Breast epithelium (tissue), 4 donors: ENCODE data around the gene ZBTB12. TPM values are rescaled to one million over a fixed set of nuclear protein-coding genes. Genes with fewer than 3 reads are reported as not detected.
"Not testable (repeated sequence)": the region's sequence is repeated elsewhere in the genome, so short reads cannot be mapped to it uniquely, and the experiment has no call there.

Experiments used
- DNase-seq, 2 donors: peaks; one replicate each; pipeline ENCODE4 v3.0.0-alpha.2; 2019; ENCODE audit warnings: low spot score in 2 of 2
- H3K27ac ChIP-seq, 2 donors: fragments of 200-600 bp; sonication (generic) in 1 of 2; one replicate each; pipeline ENCODE4 v1.5.1; 2016 to 2019; ENCODE audit warnings: mild to moderate bottlenecking in 1 of 2
- H3K27me3 ChIP-seq, 2 donors: fragments of 200-600 bp; sonication (generic) in 1 of 2; one replicate each; pipeline versions ENCODE4 v1.5.1 to v1.6.0; 2017 to 2019; ENCODE audit warnings: control low read depth in 1 of 2, mild to moderate bottlenecking in 1 of 2
- H3K36me3 ChIP-seq: fragments of 200-600 bp; one replicate; pipeline ENCODE4 v1.5.1; 2019
- H3K4me1 ChIP-seq, 2 donors: fragments of 200-600 bp; sonication (generic); one replicate each; pipeline ENCODE4 v1.5.1; 2016 to 2019; ENCODE audit warnings: control low read depth in 1 of 2
- H3K4me3 ChIP-seq, 3 donors: fragments of 200-600 bp; sonication (generic); 1 replicate in 2 of 3; 2 replicates in 1 of 3; pipeline ENCODE4 v1.5.1; 2016 to 2019; ENCODE audit warnings: mild to moderate bottlenecking in 3 of 3, moderate library complexity in 2 of 3
- H3K9me3 ChIP-seq, 2 donors: fragments of 200-600 bp; sonication (generic) in 1 of 2; one replicate each; pipeline ENCODE4 v1.5.1; 2016 to 2019; ENCODE audit warnings: control low read depth in 1 of 2
- POLR2A ChIP-seq: fragments of 450-650 bp; IDR thresholded peaks from one replicate; pipeline ENCODE4 v1.6.1; 2016; ENCODE audit warnings: antibody characterized with exemption, mild to moderate bottlenecking, moderate library complexity
- POLR2AphosphoS5 ChIP-seq, 3 donors: sonication (generic); formaldehyde crosslinking; IDR thresholded peaks; one replicate each; pipeline ENCODE4 v1.6.1; 2017; ENCODE audit warnings: antibody characterized with exemption in 3 of 3
- intact Hi-C: fragments of 100-400 bp; cut with DNase I; formaldehyde crosslinking; loops from one replicate; pipeline ENCODE4 v1.15.1; 2023; ENCODE audit warnings: low total_unique reads
- total RNA-seq, 3 donors: library from RNA; depleted of rRNA; stranded (reverse); fragments of >200 nt; gene quantifications; one replicate each; pipeline ENCODE4 v1.1.0, GENCODE V29; 2016
- TF ChIP-seq, protein P1 (sequence below), 3 donors: fragments of 450-650 bp; IDR thresholded peaks; one replicate each; pipeline ENCODE4 v1.5.1; 2016 to 2017; ENCODE audit warnings: antibody characterized with exemption in 3 of 3, mild to moderate bottlenecking in 3 of 3, moderate library complexity in 3 of 3

The ZBTB12 gene
- total RNA-seq, 3 donors from 2014 or later = 0.64 to 3.3 (median 1.9) TPM

GRCh38 chr6:31858707-31859106 lies 43.2 kb downstream of the ZBTB12 start:
- no peak for DNase-seq
- TF ChIP-seq POLR2AphosphoS5 (IDR thresholded peaks at IDR 0.05) (no peak), POLR2A (no peak)
- TF ChIP-seq, protein P1, sequence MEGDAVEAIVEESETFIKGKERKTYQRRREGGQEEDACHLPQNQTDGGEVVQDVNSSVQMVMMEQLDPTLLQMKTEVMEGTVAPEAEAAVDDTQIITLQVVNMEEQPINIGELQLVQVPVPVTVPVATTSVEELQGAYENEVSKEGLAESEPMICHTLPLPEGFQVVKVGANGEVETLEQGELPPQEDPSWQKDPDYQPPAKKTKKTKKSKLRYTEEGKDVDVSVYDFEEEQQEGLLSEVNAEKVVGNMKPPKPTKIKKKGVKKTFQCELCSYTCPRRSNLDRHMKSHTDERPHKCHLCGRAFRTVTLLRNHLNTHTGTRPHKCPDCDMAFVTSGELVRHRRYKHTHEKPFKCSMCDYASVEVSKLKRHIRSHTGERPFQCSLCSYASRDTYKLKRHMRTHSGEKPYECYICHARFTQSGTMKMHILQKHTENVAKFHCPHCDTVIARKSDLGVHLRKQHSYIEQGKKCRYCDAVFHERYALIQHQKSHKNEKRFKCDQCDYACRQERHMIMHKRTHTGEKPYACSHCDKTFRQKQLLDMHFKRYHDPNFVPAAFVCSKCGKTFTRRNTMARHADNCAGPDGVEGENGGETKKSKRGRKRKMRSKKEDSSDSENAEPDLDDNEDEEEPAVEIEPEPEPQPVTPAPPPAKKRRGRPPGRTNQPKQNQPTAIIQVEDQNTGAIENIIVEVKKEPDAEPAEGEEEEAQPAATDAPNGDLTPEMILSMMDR (IDR thresholded peaks at IDR 0.05) = no peak
- Histone ChIP-seq H3K4me3 (no peak overlapping the region), H3K27me3 (no peaks in the 10 kb centered on the region), H3K4me1 (peaks cover 5 to 6% of the 10 kb centered on the region in 2 donors), H3K27ac (no peak overlapping the region), H3K9me3 (no peaks in the 10 kb centered on the region), H3K36me3 (no peaks in the 10 kb centered on the region)
- intact Hi-C loops = no loop called here

- H3K27ac ChIP-seq, H3K4me1 ChIP-seq, DNase-seq, H3K27me3 ChIP-seq, H3K9me3 ChIP-seq, H3K36me3 ChIP-seq, intact Hi-C loops, H3K4me3 ChIP-seq: not testable (repeated sequence)
Measured at GRCh38 chr6:31857774-31858173, 44.1 kb downstream of the ZBTB12 start.

- H3K27ac ChIP-seq, H3K27me3 ChIP-seq, H3K9me3 ChIP-seq, H3K4me1 ChIP-seq, H3K4me3 ChIP-seq, intact Hi-C loops, H3K36me3 ChIP-seq, DNase-seq: not testable (repeated sequence)
Measured at GRCh38 chr6:31851980-31852718, 49.7 kb downstream of the ZBTB12 start.

GRCh38 chr6:31851485-31851832 lies 50.4 kb downstream of the ZBTB12 start:
- no peak for DNase-seq
- H3K27me3 ChIP-seq = no peaks in the 10 kb centered on the region
- H3K9me3 ChIP-seq = no peaks in the 10 kb centered on the region
- no peaks in the 10 kb centered on the region for H3K36me3 ChIP-seq
- no peak overlapping the region for H3K4me3 ChIP-seq
- intact Hi-C loops = no loop called here
- no peak for TF ChIP-seq POLR2AphosphoS5 (IDR thresholded peaks at IDR 0.05)
- no peak for TF ChIP-seq POLR2A
- H3K27ac ChIP-seq = no peak overlapping the region
- no peaks in the 10 kb centered on the region for H3K4me1 ChIP-seq

DNA sequence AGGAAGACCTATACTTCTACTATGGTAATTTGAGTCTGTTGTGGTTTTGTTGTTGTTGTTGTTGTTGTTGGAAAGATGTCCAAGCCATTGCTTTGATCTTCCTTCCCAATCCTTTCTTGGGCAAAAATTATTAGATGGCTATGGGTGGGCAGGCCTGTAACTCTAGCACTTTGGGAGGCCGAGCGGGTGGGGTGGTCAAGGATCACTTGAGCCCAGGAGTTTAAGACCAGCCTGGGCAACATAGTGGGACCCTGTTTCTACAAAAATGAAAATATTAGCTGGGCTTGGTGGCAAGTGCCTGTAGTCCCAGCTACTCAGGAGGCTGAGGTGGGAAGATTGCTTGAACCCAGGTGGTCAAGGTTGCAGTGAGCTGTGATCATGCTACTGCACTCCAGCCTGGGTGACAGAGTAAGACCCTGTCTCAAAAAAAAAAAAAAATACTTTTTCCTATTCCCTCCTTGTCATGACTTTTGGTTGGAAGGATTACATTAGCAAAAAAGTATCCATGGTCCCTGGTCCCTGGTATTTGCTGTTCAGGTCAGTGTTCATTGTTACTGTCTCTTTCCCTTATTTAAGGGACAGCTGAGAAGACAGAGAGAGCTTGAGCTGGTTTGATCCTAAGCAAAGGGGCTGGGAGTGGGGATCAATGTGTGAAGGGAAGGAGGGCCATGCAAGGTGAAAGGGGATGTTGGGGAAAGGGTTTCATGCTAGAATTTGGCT lies 51.0 kb downstream of the ZBTB12 start:
- TF ChIP-seq POLR2A (no peak), POLR2AphosphoS5 (IDR thresholded peaks at IDR 0.05) (no peak)
- TF ChIP-seq, protein P1 (IDR thresholded peaks at IDR 0.05) = no peak
- DNase-seq = no peak
- no peaks in the 10 kb centered on the region for H3K4me1 ChIP-seq
- no peaks in the 10 kb centered on the region for H3K27me3 ChIP-seq
- intact Hi-C loops = no loop called here
- H3K9me3 ChIP-seq = no peaks in the 10 kb centered on the region
- no peak overlapping the region for H3K27ac ChIP-seq
- H3K36me3 ChIP-seq = no peaks in the 10 kb centered on the region
- no peak overlapping the region for H3K4me3 ChIP-seq

Other genes starting within 250 kb of the ZBTB12 start
- gene BAG6, start 249.4 kb downstream of the ZBTB12 start, total RNA-seq = 100 to 1,000 TPM; 154 to 170 (median 157) TPM
- 1 to 10 TPM; 1.3 to 4.8 (median 4.6) TPM for gene APOM, start 246.2 kb downstream of the ZBTB12 start, total RNA-seq
- gene C6orf47, start 241.3 kb downstream of the ZBTB12 start, total RNA-seq = 10 to 100 TPM; 20.3 to 27.4 (median 24.8) TPM
- 10 to 100 TPM; 16.2 to 22.2 (median 20.0) TPM for gene GPANK1, start 237.1 kb downstream of the ZBTB12 start, total RNA-seq
- gene CSNK2B, start 236.0 kb downstream of the ZBTB12 start, total RNA-seq = 100 to 1,000 TPM; 135 to 180 (median 178) TPM
- gene LY6G5B, start 232.1 kb downstream of the ZBTB12 start, total RNA-seq = 10 to 100 TPM in 1 of 3 donors, 1 to 10 TPM in 2; 6.2 to 12.7 (median 8.5) TPM
- 1 to 10 TPM in 1 of 3 donors, under 1 TPM in 2; 0.33 to 1.9 (median 0.64) TPM for gene LY6G5C, start 221.0 kb downstream of the ZBTB12 start, total RNA-seq
- 10 to 100 TPM; 42.6 to 62.6 (median 50.5) TPM for gene ABHD16A, start 198.8 kb downstream of the ZBTB12 start, total RNA-seq
- not detected for gene LY6G6F, start 195.2 kb downstream of the ZBTB12 start, total RNA-seq
- not detected for gene LY6G6D, start 186.7 kb downstream of the ZBTB12 start, total RNA-seq
- gene LY6G6C, start 180.3 kb downstream of the ZBTB12 start, total RNA-seq = not detected
- gene MPIG6B, start 178.7 kb downstream of the ZBTB12 start, total RNA-seq = under 1 TPM in 1 of 3 donors, not detected in 2; 0.16 TPM
- 100 to 1,000 TPM in 2 of 3 donors, 10 to 100 TPM in 1; 100.0 to 212 (median 115) TPM for gene DDAH2, start 172.8 kb downstream of the ZBTB12 start, total RNA-seq
- gene CLIC1, start 165.6 kb downstream of the ZBTB12 start, total RNA-seq = 100 to 1,000 TPM; 266 to 325 (median 318) TPM
- 10 to 100 TPM in 1 of 3 donors, 1 to 10 TPM in 2; 7.9 to 13.4 (median 8.0) TPM for gene MSH5, start 162.1 kb downstream of the ZBTB12 start, total RNA-seq
- gene SAPCD1, start 139.4 kb downstream of the ZBTB12 start, total RNA-seq = 1 to 10 TPM in 2 of 3 donors, not detected in 1; 1.6 to 2.0 TPM
- 1 to 10 TPM in 1 of 3 donors, under 1 TPM in 1, not detected in 1; under 0.01 to 1.6 TPM for gene VWA7, start 124.8 kb downstream of the ZBTB12 start, total RNA-seq
- 10 to 100 TPM; 19.2 to 35.4 (median 26.2) TPM for gene VARS1, start 106.3 kb downstream of the ZBTB12 start, total RNA-seq
- 10 to 100 TPM; 28.7 to 39.7 (median 32.6) TPM for gene LSM2, start 95.1 kb downstream of the ZBTB12 start, total RNA-seq
- 1 to 10 TPM; 1.3 to 1.9 (median 1.6) TPM for gene HSPA1L, start 86.8 kb downstream of the ZBTB12 start, total RNA-seq
- gene HSPA1A, start 86.5 kb downstream of the ZBTB12 start, total RNA-seq = 100 to 1,000 TPM; 136 to 459 (median 202) TPM
- gene HSPA1B, start 74.3 kb downstream of the ZBTB12 start, total RNA-seq = 100 to 1,000 TPM; 113 to 376 (median 232) TPM
- 10 to 100 TPM; 44.6 to 57.3 (median 48.9) TPM for gene NEU1, start 39.3 kb downstream of the ZBTB12 start, total RNA-seq
- gene SLC44A4, start 23.1 kb downstream of the ZBTB12 start, total RNA-seq = 10 to 100 TPM in 2 of 3 donors, under 1 TPM in 1; 0.32 to 35.4 (median 10.5) TPM
- 10 to 100 TPM; 34.6 to 37.5 (median 37.0) TPM for gene EHMT2, start 4.4 kb downstream of the ZBTB12 start, total RNA-seq
- 10 to 100 TPM; 10.2 to 54.2 (median 15.4) TPM for gene C2, start 25.6 kb upstream of the ZBTB12 start, total RNA-seq
- gene CFB, start 44.0 kb upstream of the ZBTB12 start, total RNA-seq = 100 to 1,000 TPM in 2 of 3 donors, 10 to 100 TPM in 1; 36.3 to 177 (median 130) TPM
- gene NELFE, start 56.9 kb upstream of the ZBTB12 start, total RNA-seq = 10 to 100 TPM; 77.3 to 92.7 (median 90.1) TPM
- gene SKIC2, start 57.1 kb upstream of the ZBTB12 start, total RNA-seq = 10 to 100 TPM; 30.7 to 46.5 (median 43.9) TPM
- 10 to 100 TPM; 12.0 to 28.4 (median 22.0) TPM for gene DXO, start 70.1 kb upstream of the ZBTB12 start, total RNA-seq
- gene C4A, start 80.0 kb upstream of the ZBTB12 start, total RNA-seq = 100 to 1,000 TPM in 2 of 3 donors, 1 to 10 TPM in 1; 7.2 to 275 (median 230) TPM
- 100 to 1,000 TPM in 2 of 3 donors, 1 to 10 TPM in 1; 5.6 to 323 (median 298) TPM for gene C4B, start 112.7 kb upstream of the ZBTB12 start, total RNA-seq
- gene CYP21A2, start 136.3 kb upstream of the ZBTB12 start, total RNA-seq = 10 to 100 TPM in 1 of 3 donors, 1 to 10 TPM in 1, not detected in 1; 1.6 to 14.1 TPM
- 100 to 1,000 TPM in 1 of 3 donors, 10 to 100 TPM in 2; 32.9 to 109 (median 89.8) TPM for gene TNXB, start 207.3 kb upstream of the ZBTB12 start, total RNA-seq
- gene ATF6B, start 226.2 kb upstream of the ZBTB12 start, total RNA-seq = 10 to 100 TPM; 37.0 to 44.8 (median 43.6) TPM
- 1 to 10 TPM; 2.6 to 4.1 (median 2.7) TPM for gene FKBPL, start 228.2 kb upstream of the ZBTB12 start, total RNA-seq
- gene PRRT1, start 249.9 kb upstream of the ZBTB12 start, total RNA-seq = 1 to 10 TPM in 2 of 3 donors, under 1 TPM in 1; 0.48 to 2.8 (median 1.3) TPM